ENCODE results near the gene SLIT2.

The SLIT2 gene

DNA sequence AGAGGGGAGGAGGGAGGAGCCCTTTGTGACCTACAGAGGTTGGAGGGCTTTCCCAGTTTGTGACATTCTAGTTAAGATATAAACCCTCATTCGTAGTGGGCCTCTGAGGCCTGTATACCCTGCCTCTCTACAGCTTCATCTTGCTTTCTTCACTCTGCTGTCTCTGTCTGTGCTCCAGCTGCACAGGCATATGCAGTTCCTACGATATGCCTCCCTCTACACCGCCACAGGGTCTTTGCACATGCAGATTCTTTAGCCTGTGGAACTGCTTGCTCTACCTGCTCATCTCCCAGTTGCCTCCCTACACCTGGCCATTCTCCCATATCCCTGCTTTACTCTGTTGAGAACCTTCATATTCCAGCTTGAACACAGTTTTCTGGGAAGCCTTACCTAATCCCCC, 38.1 kb downstream of the SLIT2 start:
- H3K27ac ChIP-seq (ENCODE audit: low read depth, low read length, poor library complexity, severe bottlenecking) = no peak overlapping the region
- TF ChIP-seq, protein P1, sequence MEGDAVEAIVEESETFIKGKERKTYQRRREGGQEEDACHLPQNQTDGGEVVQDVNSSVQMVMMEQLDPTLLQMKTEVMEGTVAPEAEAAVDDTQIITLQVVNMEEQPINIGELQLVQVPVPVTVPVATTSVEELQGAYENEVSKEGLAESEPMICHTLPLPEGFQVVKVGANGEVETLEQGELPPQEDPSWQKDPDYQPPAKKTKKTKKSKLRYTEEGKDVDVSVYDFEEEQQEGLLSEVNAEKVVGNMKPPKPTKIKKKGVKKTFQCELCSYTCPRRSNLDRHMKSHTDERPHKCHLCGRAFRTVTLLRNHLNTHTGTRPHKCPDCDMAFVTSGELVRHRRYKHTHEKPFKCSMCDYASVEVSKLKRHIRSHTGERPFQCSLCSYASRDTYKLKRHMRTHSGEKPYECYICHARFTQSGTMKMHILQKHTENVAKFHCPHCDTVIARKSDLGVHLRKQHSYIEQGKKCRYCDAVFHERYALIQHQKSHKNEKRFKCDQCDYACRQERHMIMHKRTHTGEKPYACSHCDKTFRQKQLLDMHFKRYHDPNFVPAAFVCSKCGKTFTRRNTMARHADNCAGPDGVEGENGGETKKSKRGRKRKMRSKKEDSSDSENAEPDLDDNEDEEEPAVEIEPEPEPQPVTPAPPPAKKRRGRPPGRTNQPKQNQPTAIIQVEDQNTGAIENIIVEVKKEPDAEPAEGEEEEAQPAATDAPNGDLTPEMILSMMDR (IDR thresholded peaks at IDR 0.05; ENCODE audit: low read length) = no peak
- TF ChIP-seq EZH2 (IDR thresholded peaks at IDR 0.05; ENCODE audit: borderline replicate concordance, low read length) = no peak
- no peaks in the 10 kb centered on the region for H3K9me3 ChIP-seq (ENCODE audit: low read length)
- H2AFZ ChIP-seq (ENCODE audit: low read length) = no peak overlapping the region
- no peaks in the 10 kb centered on the region for H3K27me3 ChIP-seq (ENCODE audit: insufficient read depth, low read length)
- H4K20me1 ChIP-seq (ENCODE audit: insufficient read depth, low read length) = no peaks in the 10 kb centered on the region
- no peak overlapping the region for H3K4me2 ChIP-seq (ENCODE audit: low read length)
- H3K9me2 ChIP-seq (ENCODE audit: low read depth, low read length) = no peaks in the 10 kb centered on the region
- no peaks in the 10 kb centered on the region for H3K36me3 ChIP-seq (ENCODE audit: insufficient read depth, low read length)
- H3K79me2 ChIP-seq (ENCODE audit: insufficient read depth, low read length) = no peaks in the 10 kb centered on the region
- no peaks in the 10 kb centered on the region for H3K4me1 ChIP-seq (ENCODE audit: insufficient read depth, low read length, severe bottlenecking)
- no peaks in the 10 kb centered on the region for H3F3A ChIP-seq (ENCODE audit: insufficient read depth, low read length)
- no peak overlapping the region for H3K4me3 ChIP-seq (ENCODE audit: low read depth, low read length, poor library complexity, severe bottlenecking)
- no peak overlapping the region for H3K9ac ChIP-seq (ENCODE audit: low read length)

DNA sequence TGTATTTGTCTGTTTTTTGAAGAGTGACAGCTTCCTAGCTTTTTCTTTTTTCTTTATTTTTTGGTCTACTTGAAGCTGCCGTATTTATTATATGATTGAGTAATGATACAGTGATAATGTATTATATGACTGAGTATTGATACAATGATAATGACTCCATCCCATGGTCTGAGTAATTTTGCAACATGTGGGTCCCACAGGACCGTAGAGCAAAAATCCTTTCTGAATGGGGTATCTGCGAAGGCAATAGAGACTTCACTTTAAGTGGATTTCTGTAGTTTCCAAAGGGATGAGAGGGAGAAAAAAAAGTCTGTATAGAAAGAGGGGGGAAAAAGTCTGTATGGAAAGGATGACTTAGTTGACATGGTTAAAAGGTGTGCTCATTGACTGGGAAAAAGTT, 41.0 kb downstream of the SLIT2 start:
- Histone ChIP-seq H3K27me3 (ENCODE audit: insufficient read depth, low read length) (no peaks in the 10 kb centered on the region), H3K36me3 (ENCODE audit: insufficient read depth, low read length) (no peaks in the 10 kb centered on the region), H3K4me1 (ENCODE audit: insufficient read depth, low read length, severe bottlenecking) (no peaks in the 10 kb centered on the region), H4K20me1 (ENCODE audit: insufficient read depth, low read length) (no peaks in the 10 kb centered on the region), H3K9me2 (ENCODE audit: low read depth, low read length) (no peaks in the 10 kb centered on the region), H3F3A (ENCODE audit: insufficient read depth, low read length) (no peaks in the 10 kb centered on the region), H3K4me2 (ENCODE audit: low read length) (no peak overlapping the region), H2AFZ (ENCODE audit: low read length) (no peak overlapping the region), H3K4me3 (ENCODE audit: low read depth, low read length, poor library complexity, severe bottlenecking) (no peak overlapping the region), H3K9ac (ENCODE audit: low read length) (no peak overlapping the region), H3K9me3 (ENCODE audit: low read length) (no peaks in the 10 kb centered on the region), H3K27ac (ENCODE audit: low read depth, low read length, poor library complexity, severe bottlenecking) (no peak overlapping the region), H3K79me2 (ENCODE audit: insufficient read depth, low read length) (no peaks in the 10 kb centered on the region)
- TF ChIP-seq, protein P1 (IDR thresholded peaks at IDR 0.05; ENCODE audit: low read length) = no peak
- TF ChIP-seq EZH2 (IDR thresholded peaks at IDR 0.05; ENCODE audit: borderline replicate concordance, low read length) = no peak

DNA sequence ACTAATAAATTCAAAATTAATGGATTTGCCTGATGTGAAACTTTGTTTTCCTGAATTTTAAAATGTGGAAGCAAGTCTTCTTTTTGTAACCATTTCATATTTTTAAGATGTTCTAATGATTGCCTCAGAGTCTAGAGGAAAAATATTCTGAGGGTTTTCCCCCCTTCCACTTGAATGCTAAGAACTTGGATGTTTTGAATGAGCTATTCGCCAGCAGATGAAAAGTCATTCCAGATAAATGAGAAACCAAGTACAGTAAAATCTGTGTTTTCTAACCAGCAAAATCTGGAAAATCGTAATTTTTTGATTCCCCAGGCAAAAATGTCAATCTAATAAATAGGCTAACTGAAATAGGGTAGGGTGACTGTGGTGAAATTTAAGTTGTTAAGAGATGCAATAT, 45.6 kb downstream of the SLIT2 start:
- no peak overlapping the region for H2AFZ ChIP-seq (ENCODE audit: low read length)
- H3K36me3 ChIP-seq (ENCODE audit: insufficient read depth, low read length) = no peaks in the 10 kb centered on the region
- no peaks in the 10 kb centered on the region for H3K79me2 ChIP-seq (ENCODE audit: insufficient read depth, low read length)

DNA sequence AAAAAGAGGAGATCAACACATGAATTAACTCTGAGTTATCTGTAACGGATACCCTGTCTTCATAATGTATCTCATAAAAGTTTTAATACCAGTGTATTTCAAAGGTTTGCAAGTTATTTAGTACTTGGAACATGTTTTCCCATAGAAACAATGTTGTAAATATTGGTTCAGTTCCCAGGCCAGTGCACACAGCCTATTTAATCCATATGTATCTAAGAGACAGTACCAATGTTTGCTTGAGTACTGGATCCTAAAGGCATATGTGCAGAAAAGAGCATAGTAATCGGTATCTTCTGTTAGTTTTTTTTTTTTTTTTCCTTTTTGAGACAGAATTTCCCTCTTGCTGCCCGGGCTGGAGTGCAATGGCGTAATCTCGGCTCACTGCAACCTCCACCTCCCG, 46.1 kb downstream of the SLIT2 start:
- no peak overlapping the region for H3K4me2 ChIP-seq (ENCODE audit: low read length)

More for the DNA sequence above, 45.6 kb downstream of the SLIT2 start:
- no peak overlapping the region for H3K4me2 ChIP-seq (ENCODE audit: low read length)
- H3K4me3 ChIP-seq (ENCODE audit: low read depth, low read length, poor library complexity, severe bottlenecking) = no peak overlapping the region
- H3K27ac ChIP-seq (ENCODE audit: low read depth, low read length, poor library complexity, severe bottlenecking) = no peak overlapping the region
- no peaks in the 10 kb centered on the region for H4K20me1 ChIP-seq (ENCODE audit: insufficient read depth, low read length)
- no peaks in the 10 kb centered on the region for H3F3A ChIP-seq (ENCODE audit: insufficient read depth, low read length)
- no peaks in the 10 kb centered on the region for H3K9me3 ChIP-seq (ENCODE audit: low read length)
- no peaks in the 10 kb centered on the region for H3K27me3 ChIP-seq (ENCODE audit: insufficient read depth, low read length)
- TF ChIP-seq EZH2 (IDR thresholded peaks at IDR 0.05; ENCODE audit: borderline replicate concordance, low read length) = no peak
- H3K9ac ChIP-seq (ENCODE audit: low read length) = no peak overlapping the region
- H3K9me2 ChIP-seq (ENCODE audit: low read depth, low read length) = no peaks in the 10 kb centered on the region
- no peaks in the 10 kb centered on the region for H3K4me1 ChIP-seq (ENCODE audit: insufficient read depth, low read length, severe bottlenecking)

More for the DNA sequence above, 46.1 kb downstream of the SLIT2 start:
- H3F3A ChIP-seq (ENCODE audit: insufficient read depth, low read length) = no peaks in the 10 kb centered on the region
- H3K4me3 ChIP-seq (ENCODE audit: low read depth, low read length, poor library complexity, severe bottlenecking) = no peak overlapping the region
- TF ChIP-seq EZH2 (IDR thresholded peaks at IDR 0.05; ENCODE audit: borderline replicate concordance, low read length) = no peak
- TF ChIP-seq, protein P1 (IDR thresholded peaks at IDR 0.05; ENCODE audit: low read length) = no peak
- no peak overlapping the region for H3K9ac ChIP-seq (ENCODE audit: low read length)
- no peaks in the 10 kb centered on the region for H3K79me2 ChIP-seq (ENCODE audit: insufficient read depth, low read length)
- no peak overlapping the region for H2AFZ ChIP-seq (ENCODE audit: low read length)
- no peaks in the 10 kb centered on the region for H3K4me1 ChIP-seq (ENCODE audit: insufficient read depth, low read length, severe bottlenecking)
- no peaks in the 10 kb centered on the region for H3K9me2 ChIP-seq (ENCODE audit: low read depth, low read length)
- no peaks in the 10 kb centered on the region for H3K9me3 ChIP-seq (ENCODE audit: low read length)
- H3K27ac ChIP-seq (ENCODE audit: low read depth, low read length, poor library complexity, severe bottlenecking) = no peak overlapping the region
- H3K36me3 ChIP-seq (ENCODE audit: insufficient read depth, low read length) = no peaks in the 10 kb centered on the region
- H3K27me3 ChIP-seq (ENCODE audit: insufficient read depth, low read length) = no peaks in the 10 kb centered on the region
- no peaks in the 10 kb centered on the region for H4K20me1 ChIP-seq (ENCODE audit: insufficient read depth, low read length)

Data from OCI-LY1 (cell line).